ENCODE results near the gene CTSW.

The CTSW gene

DNA sequence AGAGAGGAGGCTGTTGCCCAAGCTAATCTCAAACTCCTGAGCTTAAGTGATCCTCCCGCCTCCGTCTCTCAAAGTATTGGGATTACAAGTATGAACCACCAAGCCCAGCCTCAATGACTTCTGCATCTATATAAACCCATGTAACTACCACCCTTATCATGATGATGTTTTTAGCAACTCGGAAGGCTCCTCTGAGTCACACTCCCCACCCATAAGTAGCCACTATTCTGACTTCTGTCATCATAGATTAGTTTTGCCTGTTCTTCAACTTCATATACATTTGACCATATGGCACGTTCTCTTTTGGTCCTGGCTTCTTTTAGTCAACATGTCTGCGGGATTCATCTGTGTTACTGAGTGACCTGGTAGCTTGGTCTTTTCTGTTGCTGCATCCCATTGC lies 27.0 kb downstream of the CTSW start:
- DNase-seq: no peak

DNA sequence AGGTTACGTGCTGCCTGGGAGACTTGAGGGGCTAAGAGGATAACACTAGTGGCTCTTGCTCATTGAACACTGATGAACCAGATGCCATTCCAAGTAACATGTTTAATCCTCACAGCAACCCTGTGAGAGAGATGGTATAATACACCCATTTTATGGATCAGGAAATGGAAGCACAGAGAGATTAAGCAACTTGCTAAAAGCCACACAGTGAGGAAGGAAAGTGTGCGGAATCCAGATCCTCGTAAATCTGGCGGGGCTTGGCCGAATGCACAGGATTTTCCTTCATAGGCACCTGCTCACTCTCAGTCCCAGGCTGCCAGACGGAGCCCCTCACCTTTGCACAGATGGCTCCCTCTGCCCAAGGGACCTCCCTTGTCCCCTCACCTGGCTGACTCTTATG lies 28.2 kb downstream of the CTSW start:
- DNase-seq: no peak

DNA sequence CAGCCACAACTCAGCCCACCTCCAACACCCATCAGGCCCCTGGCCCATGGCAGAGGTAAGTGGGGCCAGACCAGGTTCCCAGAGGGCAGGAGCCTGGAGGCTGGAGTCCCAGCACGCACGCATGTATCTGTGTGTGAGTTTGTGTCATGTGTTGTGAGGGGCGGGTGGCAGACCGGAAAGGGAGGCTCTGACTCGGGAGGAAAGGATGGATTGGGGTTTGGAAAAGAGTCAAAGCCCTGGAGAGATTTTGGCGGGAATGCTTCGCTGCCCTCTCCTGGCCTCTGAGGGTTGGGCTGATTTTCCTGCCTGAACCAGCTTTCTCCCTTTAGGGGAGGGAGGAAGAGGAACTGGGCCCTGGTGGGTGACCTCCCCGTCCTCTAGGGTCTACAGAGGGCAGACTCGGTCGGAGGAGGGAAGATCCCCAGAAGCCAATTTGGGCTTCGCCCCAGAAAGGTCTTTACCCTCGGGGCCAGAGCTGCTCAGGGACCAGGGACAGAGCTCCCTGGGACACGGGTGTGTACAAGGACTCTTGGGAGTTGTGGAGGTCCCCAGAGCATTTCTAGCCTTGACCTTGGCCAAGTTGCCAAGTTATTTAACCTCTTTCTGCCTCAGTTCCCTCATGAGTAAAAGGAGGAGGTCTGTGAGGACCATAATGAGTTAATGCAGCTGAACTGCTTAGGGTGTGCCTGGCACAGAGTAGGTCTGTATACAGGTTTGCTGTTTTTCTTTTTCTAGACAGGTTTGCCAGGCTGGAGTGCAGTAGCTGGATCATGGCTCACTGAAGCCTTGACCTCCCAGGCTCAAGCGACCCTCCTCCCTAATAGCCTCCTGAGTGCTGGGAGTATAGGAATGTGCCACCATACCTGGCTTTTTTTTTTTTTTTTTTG lies 32.3 kb downstream of the CTSW start:
- no peak for DNase-seq

DNA sequence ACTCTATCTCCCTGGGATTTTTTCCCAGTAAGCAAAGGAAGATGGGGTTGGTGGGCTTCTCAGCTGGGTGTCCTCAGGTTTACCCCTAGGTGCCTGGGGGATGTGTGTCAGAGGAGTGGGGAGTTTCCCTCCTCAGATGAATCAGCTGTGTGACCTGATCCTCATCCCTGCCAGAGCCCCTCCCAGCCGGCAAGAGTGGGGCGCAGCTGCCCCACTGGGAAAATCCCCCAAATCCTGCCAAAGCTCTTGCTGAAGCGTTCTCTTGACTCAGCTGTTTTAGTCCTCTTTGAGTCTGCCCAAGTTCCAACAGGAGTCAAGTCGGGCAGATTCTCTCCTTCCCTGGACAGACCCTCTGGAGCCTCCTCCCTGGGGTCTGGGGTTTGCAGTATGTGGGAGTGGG lies 33.2 kb downstream of the CTSW start:
- DNase-seq: no peak

DNA sequence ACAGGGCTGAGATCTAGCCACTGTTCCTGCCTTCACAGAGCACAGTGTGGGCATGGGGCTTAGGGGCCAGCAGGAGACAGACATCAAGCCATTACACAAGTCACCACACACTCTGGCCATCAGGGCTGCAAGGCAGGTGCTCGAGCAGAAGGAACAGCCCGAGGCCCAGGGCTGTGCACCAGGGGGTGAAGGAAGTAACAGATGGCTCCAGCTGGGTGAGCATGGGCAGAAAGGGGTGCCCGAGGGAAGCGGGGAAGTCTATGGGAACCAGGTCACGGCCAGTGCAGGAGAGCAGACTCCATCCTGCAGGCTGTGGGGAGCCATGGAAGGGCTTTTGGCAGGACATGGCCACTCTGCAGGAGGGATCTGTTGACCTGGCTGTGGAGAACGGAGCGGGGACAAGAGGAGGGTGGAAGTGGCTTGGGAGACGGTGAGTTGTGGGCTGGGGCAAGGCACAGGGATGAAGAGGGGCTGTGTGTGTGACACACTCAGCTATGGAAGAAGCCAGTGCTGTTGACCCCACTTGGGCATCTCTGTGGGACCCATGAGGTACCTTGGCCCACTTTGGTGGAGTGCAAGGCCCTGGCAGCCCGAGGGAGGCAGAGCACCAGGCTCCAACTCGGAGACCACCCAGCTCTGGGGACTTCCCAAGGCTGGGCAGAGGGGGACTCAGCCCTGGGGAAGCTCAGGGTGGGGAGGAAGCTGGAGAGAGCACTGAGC lies 35.6 kb downstream of the CTSW start:
- no peak for DNase-seq

DNA sequence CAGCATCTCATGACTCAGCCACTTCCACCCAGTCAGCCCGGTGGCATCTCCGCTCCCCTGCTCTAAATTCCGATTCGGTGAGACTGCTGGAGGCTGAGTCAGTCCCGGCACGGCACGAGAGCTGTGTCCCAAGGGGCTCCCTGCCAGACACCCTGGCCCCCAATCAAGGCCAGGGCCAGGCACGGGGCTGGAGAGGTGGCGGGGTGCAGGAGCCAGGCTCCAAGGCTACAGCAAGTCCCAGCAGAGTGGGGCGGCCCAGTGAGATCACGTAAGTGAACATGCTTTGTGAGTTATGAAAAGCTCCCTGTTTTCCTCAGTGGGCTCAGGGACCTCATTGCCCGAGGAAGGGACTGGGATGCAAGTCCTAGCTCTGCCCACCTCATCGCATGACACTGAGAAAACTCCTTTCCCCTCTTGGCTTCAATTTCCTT lies 36.2 kb downstream of the CTSW start:
- DNase-seq: no peak

DNA sequence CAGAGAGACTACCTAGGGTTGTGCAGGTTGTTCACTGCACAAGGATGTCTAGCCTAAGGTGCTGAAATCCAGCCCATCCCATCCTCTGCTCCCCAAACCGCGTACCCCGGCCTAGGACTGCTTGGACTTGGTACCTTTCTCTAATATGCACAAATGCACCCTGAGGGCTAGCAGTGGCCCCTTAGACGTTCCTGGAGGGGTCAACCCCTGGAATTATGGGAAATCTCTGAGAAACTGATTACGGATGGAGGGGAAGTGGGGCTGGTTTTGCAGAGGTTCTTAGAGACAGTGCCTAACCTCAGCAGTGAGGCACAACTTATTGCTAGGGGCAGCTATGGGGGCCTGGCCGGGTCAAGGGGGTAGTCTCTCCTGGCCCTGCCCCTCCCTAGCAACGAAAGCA lies 36.8 kb downstream of the CTSW start:
- no peak for DNase-seq

DNA sequence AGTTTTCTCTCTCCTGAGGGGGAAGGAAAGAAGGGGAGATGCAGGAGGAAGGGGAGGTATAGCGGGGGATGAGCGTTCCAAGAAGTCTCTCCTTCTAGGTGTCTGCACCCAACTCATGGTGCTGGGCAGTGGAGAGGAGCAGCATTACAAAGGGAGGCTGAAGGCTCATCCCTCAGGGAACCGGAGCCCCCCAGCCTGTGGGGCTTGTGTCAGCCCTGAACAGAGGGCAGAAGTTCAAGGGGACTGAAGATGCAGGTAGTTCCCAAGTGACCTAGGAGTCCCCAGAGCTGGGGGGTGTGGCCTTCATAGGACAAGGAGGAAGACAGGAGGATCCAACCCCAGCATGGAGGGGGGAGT lies 37.4 kb downstream of the CTSW start:
- no peak for DNase-seq

DNA sequence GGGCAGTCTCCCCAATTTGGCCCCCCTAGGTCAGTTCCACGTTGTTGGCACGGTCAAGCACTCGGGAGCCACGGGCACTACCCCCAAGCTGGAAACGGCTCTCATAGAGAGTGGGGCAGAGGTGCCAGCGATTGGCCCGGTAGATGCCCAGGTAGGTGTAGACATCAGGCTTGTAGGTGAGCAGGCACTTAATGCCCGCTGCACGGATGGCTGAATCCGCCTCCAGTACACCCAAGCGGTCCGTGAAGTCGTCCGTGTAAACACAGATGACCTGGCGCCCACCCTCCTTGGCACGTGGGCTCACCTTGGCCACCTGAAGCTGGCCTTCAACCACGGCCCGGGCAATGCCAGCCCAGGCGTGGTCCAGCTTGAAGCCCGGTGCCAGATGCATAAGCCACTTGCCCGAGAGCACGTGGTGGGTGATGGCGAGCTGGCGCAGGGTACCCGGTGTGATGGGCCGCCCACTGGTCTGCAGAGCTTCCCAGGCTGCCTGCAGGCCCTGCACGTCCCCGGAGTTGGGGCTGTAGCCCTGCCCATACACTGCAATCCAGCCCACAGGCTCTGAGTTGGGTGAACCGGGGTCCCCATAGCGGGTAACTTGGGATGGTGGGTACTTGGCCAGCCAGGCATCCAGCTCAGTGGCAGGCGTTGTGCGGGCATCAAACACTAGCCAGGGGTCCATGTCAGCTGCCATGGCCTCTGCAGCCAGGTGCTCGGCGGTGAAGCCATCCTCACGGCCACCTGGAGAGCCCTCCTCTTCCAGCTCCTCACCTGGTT lies 38.0 kb downstream of the CTSW start:
- DNase-seq: no peak

DNA sequence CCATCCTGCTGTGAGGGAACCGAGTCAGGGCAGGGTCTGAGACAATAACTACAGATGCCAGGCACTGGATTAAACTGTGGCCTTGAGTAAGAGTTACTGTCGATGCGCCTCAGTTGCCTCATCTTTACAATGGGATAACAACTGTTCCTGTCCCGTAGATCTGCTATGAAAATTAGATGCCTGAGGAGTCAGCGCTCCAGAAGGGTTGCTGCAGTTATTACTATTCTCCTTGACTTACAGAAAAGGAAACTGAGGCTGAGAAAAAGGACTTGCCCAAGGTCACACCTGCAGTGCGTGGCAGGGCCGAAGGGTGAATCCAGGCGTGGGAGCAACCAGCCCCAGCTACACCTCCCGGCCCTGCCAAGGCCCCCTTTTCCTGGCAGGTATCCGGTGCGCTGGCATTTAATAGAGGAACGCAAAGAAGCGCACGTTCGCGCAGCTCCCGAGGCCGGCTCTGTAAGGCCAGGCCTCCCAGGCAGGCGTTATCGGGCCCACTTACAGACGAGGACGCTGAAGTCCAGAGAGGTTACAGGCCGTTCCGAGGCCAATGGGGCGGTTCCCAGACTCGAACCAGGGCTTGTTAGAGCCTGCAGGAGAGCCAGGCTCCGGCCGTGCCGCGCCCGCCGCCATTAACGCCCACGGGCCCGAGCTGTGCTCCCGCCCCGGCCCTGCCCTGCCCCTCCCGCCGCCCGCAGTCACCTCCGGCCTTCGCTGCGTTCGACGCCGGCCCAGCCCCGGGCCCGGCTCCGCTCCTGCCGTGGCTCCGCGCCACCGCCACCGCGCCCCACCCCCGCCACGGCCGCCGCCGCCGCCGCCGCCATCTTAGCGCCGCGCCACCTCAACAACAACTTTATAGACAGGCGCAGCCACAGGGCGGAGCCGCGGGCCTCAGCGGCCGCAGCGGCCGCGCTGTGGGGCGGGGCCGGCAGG lies 38.8 kb downstream of the CTSW start, which contains the start of gene C11orf68:
Gene C11orf68 (minus strand): TSS at position 852 of the 930 bp plus-strand sequence. CDS start 31 bp downstream, at position 821.
- no peak for DNase-seq

DNA sequence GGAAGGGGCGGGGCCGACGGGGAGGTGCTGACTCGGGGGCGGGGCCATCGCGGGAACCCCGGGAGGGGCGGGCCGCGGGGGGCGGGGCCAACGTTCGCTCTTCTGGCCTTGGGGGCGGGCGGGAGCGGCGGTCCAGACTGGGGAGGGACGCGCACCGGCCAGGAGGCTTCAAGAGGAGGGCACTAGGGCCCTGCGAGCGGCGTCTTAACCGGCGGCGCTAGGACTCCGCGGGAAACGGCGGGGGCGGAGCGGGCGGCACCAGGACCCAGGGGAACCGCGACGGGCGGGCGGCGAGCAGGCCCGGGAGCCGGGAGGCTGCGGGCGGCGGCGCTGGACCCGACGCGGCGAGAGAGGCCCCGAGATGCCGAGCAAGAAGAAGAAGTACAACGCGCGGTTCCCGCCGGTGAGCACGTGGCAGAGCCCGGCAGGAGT lies 39.5 kb downstream of the CTSW start, which contains the start of gene DRAP1:
Gene DRAP1 (plus strand): TSS at position 286 of the 432 bp plus-strand sequence. CDS start 76 bp downstream, at position 362.
- peak; percentile 96 for DNase-seq

DNA sequence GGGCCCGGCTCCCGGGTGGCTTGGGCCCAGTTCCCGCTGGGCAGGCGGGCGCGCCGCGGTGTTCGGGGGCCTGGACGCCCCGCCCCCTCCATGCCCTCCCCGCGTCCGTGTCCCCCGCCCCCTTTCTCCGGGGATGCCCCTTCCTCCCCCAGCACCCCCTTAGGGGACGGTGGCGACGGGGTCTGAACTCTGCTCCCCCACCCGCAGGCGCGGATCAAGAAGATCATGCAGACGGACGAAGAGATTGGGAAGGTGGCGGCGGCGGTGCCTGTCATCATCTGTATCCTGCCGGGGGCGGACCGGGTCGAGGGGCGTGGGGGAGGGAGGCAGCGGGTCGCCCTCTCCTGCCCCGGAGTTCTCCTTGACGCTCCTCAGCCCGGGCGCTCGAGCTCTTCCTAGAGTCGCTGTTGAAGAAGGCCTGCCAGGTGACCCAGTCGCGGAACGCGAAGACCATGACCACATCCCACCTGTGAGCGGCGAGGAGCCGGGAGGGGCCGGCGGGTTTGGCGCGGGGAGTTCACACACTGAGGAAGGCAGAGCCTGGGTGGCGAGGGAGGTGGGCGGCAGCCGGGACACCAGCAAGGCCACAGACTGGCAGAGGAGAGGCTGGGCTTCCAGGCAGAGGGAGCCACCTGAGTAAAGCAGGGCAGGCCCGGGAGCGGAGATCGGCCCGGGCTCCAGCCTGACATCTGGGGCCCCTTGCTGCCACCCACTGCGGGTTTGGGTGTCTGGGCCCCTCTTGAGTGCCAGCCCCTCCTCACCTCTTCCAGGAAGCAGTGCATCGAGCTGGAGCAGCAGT lies 40.1 kb downstream of the CTSW start:
- DNase-seq: no peak

DNA sequence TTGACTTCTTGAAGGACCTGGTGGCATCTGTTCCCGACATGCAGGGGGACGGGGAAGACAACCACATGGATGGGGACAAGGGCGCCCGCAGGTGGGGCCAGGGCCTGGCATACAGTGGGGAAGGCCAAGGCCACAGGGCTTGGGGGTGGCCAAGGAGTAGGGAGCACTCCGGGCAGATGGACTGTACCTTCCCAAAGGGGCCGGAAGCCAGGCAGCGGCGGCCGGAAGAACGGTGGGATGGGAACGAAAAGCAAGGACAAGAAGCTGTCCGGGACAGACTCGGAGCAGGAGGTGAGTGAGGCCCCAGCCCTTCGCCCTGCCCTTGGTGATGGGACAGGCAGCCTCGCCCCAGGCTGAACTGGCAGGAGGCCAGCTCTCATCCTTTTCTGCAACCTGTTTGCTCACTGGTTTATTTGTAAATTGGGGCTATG lies 40.8 kb downstream of the CTSW start:
- DNase-seq: no peak

DNA sequence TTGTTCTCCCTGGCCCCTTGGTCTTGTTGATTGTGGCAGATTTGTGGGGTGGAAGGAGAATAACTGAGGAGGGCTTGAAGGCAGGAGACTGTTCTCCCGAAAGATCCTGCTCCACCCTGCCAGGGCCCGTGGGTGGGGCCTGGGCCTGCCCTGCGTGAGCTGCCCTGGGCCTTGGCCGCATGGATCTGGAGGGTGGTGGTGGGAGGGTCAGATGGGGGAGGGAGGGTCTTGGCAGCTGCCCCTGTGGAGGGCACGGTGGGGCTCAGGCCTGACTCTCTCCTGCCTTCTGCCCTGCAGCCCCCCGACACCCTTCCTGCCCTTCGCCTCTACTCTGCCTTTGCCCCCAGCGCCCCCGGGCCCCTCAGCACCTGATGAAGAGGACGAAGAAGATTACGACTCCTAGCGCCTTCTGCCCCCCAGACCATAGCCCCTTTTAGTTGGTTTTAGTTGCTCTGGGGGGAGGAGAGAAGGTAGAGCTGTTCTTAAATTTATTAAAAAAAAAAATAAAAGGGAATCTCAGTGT lies 41.5 kb downstream of the CTSW start:
- DNase-seq: no peak

DNA sequence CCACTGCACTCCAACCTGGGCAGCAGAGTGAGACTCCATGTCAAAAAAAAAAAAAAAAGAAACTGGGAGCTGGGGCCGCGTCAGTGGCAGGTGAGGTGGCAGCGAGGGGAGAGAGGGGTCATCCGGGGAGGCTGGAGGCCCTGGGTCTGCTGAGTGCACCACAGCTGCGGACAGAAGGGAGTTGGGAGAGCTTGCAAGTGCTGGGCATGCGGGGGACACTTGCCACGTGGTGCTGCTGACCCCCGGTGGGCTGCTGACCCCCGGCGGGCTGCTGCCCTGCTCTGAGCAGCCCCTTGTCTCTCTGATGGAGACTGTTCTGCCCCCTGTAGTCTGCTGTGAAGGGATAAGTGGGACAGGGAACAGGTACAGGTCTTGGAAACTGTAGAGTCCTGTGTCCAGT lies 42.2 kb downstream of the CTSW start:
- no peak for DNase-seq

DNA sequence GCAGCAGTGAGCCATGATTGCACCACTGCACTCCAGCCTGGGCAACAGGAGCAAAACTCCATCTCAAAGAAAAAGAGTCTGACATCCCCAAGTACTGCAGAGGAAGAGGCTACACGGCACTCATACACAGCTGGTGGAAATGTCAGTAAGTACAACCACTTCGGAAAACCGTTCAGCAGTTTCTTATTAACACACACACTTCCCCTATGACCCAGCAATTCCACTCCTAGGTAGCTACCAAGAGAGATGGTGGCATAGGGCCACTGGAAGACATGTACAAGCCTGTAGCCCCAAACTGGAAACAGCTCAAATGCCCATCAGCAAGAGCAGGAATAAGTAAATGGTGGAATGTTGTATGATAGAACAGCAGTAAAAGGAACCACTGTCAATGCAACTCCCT lies 42.9 kb downstream of the CTSW start:
- DNase-seq: no peak

DNA sequence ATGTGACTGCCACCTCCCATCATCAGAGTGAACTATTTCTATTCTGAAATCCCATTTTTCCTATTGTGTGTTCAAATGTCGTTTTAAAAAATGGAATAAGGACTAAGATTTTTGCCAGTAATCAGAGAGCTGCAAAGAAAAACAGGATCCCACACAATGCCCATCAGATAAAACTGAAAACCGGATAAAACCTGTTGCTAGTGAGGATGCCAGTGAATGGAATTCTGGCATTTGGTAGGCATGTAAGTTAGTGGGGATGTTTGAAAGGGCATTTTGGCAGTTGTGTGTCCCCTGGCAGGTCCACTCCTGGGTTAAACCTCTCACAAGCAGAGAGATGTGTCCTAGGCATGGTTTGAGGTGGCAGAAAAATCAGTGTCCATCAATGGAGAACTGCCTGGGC lies 45.8 kb downstream of the CTSW start:
- DNase-seq: no peak

DNA sequence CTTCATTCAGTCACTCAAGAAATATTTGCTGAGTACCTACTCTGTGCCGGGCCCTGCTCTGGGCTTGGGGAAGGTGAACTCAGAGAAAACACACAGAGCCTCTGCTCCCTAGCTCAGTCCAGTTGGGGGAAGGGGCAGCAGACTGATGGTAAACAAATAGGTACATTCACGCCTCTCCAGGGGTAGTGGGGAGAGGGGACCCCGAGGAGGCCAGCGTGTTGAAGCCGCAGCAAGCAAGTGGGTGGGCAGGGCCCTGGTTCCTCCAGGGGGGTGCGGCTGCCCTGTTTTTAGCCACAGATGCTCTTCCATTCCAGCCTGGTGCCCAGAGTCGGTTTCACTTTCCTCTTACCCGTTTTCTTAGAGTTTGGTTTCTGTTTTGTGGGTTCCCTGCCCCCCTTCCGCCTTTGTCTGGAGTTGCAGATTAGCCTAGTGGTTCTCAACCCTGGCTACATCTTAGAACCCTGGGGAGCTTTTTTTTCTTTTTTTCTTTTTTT lies 48.3 kb downstream of the CTSW start:
- DNase-seq: no peak

DNA sequence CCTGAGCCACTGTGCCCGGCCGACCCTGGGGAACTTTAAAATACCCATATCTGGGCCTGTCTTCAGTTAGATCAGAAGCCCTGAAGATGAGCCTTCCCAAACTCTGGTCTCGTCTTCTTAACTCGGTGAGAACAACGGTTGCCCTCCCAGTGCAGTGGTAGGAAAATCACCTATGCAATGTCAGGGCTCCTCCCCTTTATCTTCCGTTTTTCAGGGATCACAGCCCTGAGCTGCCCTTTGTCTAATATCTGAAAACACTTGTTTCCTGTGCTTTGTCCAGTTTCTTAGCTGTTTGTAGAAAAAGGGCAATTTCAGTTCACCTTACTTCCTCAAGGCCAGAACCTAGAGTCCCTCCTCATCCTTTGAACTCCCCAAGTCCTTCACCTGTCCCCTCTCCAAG lies 49.0 kb downstream of the CTSW start:
- DNase-seq: no peak

DNA sequence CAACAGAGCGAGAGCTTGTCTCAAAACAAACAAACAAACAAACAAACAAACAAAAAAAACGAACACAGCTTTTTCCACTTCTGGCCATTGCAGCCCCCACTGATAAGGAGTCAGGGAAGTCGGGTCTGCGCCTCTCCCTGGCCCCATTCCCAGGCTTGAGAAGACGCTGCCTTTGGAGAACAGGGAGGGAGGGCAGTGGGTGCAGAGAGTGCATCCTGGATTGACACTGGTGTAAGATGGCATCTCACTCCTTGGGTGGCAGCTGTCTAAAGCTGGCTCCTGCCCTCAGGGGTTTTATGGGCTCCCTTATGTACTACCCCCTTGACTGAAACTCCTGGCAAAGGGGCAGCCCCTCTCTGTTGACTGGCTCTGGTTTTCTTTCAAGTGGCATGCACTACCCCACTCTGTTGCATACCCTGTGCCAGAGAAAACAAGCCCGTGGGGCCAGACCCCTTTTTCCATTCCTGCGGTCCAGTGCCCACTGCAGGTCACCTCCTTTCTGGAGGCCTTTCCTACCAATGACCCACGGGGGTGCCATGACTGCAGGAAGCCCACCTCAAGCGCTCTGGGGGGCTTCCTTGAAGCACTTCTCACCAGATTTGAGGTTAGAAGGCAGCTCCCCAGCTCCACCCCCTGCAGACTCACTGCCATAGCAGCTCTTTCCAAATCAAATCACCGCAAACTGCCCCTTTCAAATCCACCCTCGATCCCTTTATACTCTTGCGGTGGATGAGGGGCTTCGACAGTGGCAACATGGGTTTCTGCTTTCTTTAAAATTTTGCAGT lies 52.3 kb downstream of the CTSW start:
- DNase-seq: no peak

All from NCI-H1048 (cell line).